GM12878 (cell line): ENCODE measurements around the gene DCST1. TPM values are rescaled to one million over a fixed set of nuclear protein-coding genes. Genes with fewer than 3 reads are reported as not detected.

Experiments
- ATAC-seq: fragments of 200-7000 bp; cut with Tn5 transposase; 3 replicates; pipeline ENCODE4 v1.9.1; 2020; ENCODE audit warnings: mild to moderate bottlenecking, moderate library complexity
- BruUV-seq: library from RNA; stranded (reverse); fragments of 400-500 nt; replicated peaks from 2 replicates; lab custom pipeline; 2021; lab: Mats Ljungman, UMichigan
- CTCF ChIA-PET: fragments of 300-600 bp; sonication (Branson Sonifier 250); formaldehyde crosslinking; extraction: SDS; loops from one replicate; lab custom pipeline; 2021; ENCODE audit warnings: inconsistent platforms; lab: Yijun Ruan, JAX
- POLR2A ChIA-PET: fragments of 350-600 bp; formaldehyde crosslinking; extraction: SDS; loops from one replicate; lab custom pipeline; 2021; ENCODE audit warnings: inconsistent platforms; lab: Charles Lee
- RAD21 ChIA-PET: fragments of 300-600 bp; sonication (Branson Sonifier 250); formaldehyde crosslinking; loops from one replicate; lab custom pipeline; 2023; ENCODE audit warnings: antibody characterized with exemption; ENCODE audit not compliant: unreplicated experiment; lab: Charles Lee
- SMC1A ChIA-PET: fragments of 300-600 bp; sonication (Branson Sonifier 250); formaldehyde crosslinking; loops from one replicate; lab custom pipeline; 2023; ENCODE audit not compliant: unreplicated experiment, uncharacterized antibody; lab: Charles Lee
- DNase-seq: peaks from one replicate; pipeline ENCODE4 v3.0.0-alpha.2; 2011; ENCODE audit warnings: low read depth, low spot score
- FAIRE-seq: peaks from 3 replicates; lab custom pipeline; 2011; peaks lifted over from hg19 to GRCh38; lab: Jason Lieb, UNC
- H2AFZ ChIP-seq: 2 replicates; pipeline ENCODE4 v1.6.0; 2011; ENCODE audit warnings: low read depth, low read length, control low read depth; ENCODE audit not compliant: control insufficient read depth
- H3K27ac ChIP-seq: 2 replicates; pipeline ENCODE4 v1.5.1; 2011; ENCODE audit warnings: control low read depth; ENCODE audit not compliant: control insufficient read depth, insufficient read depth
- H3K27me3 ChIP-seq, 2 experiments: replicated peaks in 1 of 2; 2 replicates each; pipeline versions ENCODE4 v1.6.0 to v1.6.1; 2011; ENCODE audit warnings: low read length in 1 of 2; ENCODE audit not compliant: control insufficient read depth in 2 of 2, insufficient read depth in 2 of 2
- H3K36me3 ChIP-seq, 2 experiments: 2 replicates each; pipeline ENCODE4 v1.5.1; 2011; ENCODE audit warnings: low read length in 1 of 2; ENCODE audit not compliant: control insufficient read depth in 2 of 2, insufficient read depth in 2 of 2
- H3K4me1 ChIP-seq: 2 replicates; pipeline ENCODE4 v1.6.1; 2011; ENCODE audit warnings: mild to moderate bottlenecking, low read length, moderate library complexity, mixed read lengths; ENCODE audit not compliant: control insufficient read depth, insufficient read depth
- H3K4me2 ChIP-seq: 2 replicates; pipeline ENCODE4 v1.6.0; 2011; ENCODE audit warnings: control low read depth; ENCODE audit not compliant: control insufficient read depth, insufficient read depth
- H3K4me3 ChIP-seq: fragments of 200-600 bp; sonication (generic); 2 replicates; pipeline ENCODE4 v1.5.1; 2016
- H3K79me2 ChIP-seq: 2 replicates; pipeline ENCODE4 v1.6.0; 2011; ENCODE audit warnings: low read length; ENCODE audit not compliant: control insufficient read depth, insufficient read depth
- H3K9ac ChIP-seq: 2 replicates; pipeline ENCODE4 v1.8.0; 2011; ENCODE audit warnings: low read length, control low read depth, mixed read lengths; ENCODE audit not compliant: control insufficient read depth, insufficient read depth
- H3K9me3 ChIP-seq: replicated peaks from 3 replicates; pipeline ENCODE4 v1.5.1; 2011; ENCODE audit warnings: mild to moderate bottlenecking, low read length; ENCODE audit not compliant: control insufficient read depth, insufficient read depth
- H4K20me1 ChIP-seq: 2 replicates; pipeline ENCODE4 v1.6.0; 2011; ENCODE audit not compliant: control insufficient read depth, insufficient read depth
- MTA3 ChIP-seq: IDR thresholded peaks from 2 replicates; pipeline ENCODE4 v1.6.1; 2012; ENCODE audit warnings: low read length, inconsistent platforms, borderline replicate concordance
- MYB ChIP-seq: fragments of 150-350 bp; IDR thresholded peaks from 2 replicates; pipeline ENCODE4 v1.6.1; 2014; ENCODE audit warnings: mild to moderate bottlenecking, low read depth, low read length, borderline replicate concordance
- RUNX3 ChIP-seq: IDR thresholded peaks from 2 replicates; pipeline ENCODE4 v1.6.1; 2012; ENCODE audit warnings: low read length, inconsistent platforms
- SIX5 ChIP-seq: IDR thresholded peaks from 2 replicates; pipeline ENCODE4 v1.6.1; 2011; ENCODE audit warnings: mild to moderate bottlenecking, low read depth, low read length, moderate library complexity; ENCODE audit not compliant: severe bottlenecking
- TCF12 ChIP-seq: IDR thresholded peaks from 2 replicates; pipeline ENCODE4 v1.6.1; 2011; ENCODE audit warnings: low read depth, mild to moderate bottlenecking, low read length
- ZSCAN29 ChIP-seq: fragments of 450-650 bp; IDR thresholded peaks from 2 replicates; pipeline ENCODE4 v1.6.1; 2017; ENCODE audit warnings: mild to moderate bottlenecking, moderate library complexity
- ZZZ3 ChIP-seq: IDR thresholded peaks from 2 replicates; pipeline ENCODE4 v1.6.1; 2011; ENCODE audit warnings: low read depth; ENCODE audit not compliant: control insufficient read depth, insufficient read length
- WGBS: methylation state at CpG from one replicate; pipeline ENCODE4 v1.1.6; 2016; ENCODE audit warnings: low lambda C conversion rate; ENCODE audit not compliant: insufficient replicate concordance, insufficient coverage; ENCODE audit errors: missing lambda C conversion rate; 5-methylcytosine and 5-hydroxymethylcytosine counted together
- in situ Hi-C: fragments of 300-500 bp; cut with MboI; formaldehyde crosslinking; loops from 9 replicates; pipeline ENCODE4 v1.14.3; 2018; ENCODE audit warnings: mixed read lengths
- intact Hi-C: fragments of 100-400 bp; cut with micrococcal nuclease; formaldehyde crosslinking; loops from one replicate; pipeline ENCODE4 v1.14.2; 2022; ENCODE audit not compliant: unreplicated experiment
- polyA plus RNA-seq, 11 experiments: library from polyadenylated mRNA; depleted of rRNA in 4 of 11; unstranded in 6 of 11; stranded (reverse) in 5 of 11; fragments of >200 nt; fragmentation: Nextera tagmentation in 4 of 11; fragmentation: Illumina TruSeq in 1 of 11; extraction: Ambion mirVana in 4 of 11; extraction: Trizol in 1 of 11; gene quantifications; 1 replicate in 1 of 11; 2 replicates in 10 of 11; pipeline versions ENCODE4 v1.2.1 to v1.2.3, GENCODE V29; 2011 to 2016; ENCODE audit warnings: inconsistent platforms in 2 of 11, missing spikeins in 2 of 11, low read depth in 1 of 11
- total RNA-seq, 4 experiments: library from RNA; depleted of rRNA in 3 of 4; stranded (reverse); fragments of >200 nt in 3 of 4; fragmentation: Illumina TruSeq in 1 of 4; extraction: Trizol in 1 of 4; gene quantifications; 2 replicates each; pipeline versions ENCODE4 v1.2.1 to v1.2.3, GENCODE V29; 2013 to 2021
- TF ChIP-seq, protein P1 (sequence below), 3 experiments: IDR thresholded peaks in 2 of 3; conservative IDR thresholded peaks in 1 of 3; 2 replicates each; pipeline ENCODE4 v1.5.1; 2011; ENCODE audit warnings: low read depth in 3 of 3, low read length in 3 of 3, mild to moderate bottlenecking in 3 of 3, control low read depth in 2 of 3, moderate library complexity in 2 of 3, inconsistent platforms in 1 of 3, mixed read lengths in 1 of 3; ENCODE audit not compliant: control insufficient read depth in 2 of 3, insufficient read depth in 1 of 3; ENCODE audit errors: extremely low read depth in 1 of 3
- TF ChIP-seq, protein P2 (sequence below): fragments of 450-650 bp; conservative IDR thresholded peaks from 2 replicates; pipeline ENCODE4 v1.6.1; 2017; ENCODE audit warnings: mild to moderate bottlenecking, moderate library complexity

Gene DCST1
- total and polyA plus RNA-seq, 10 of the 15 experiments (the other 5 are each of a cell fraction or from before 2014, with no cell fraction given) = not detected

DNA sequence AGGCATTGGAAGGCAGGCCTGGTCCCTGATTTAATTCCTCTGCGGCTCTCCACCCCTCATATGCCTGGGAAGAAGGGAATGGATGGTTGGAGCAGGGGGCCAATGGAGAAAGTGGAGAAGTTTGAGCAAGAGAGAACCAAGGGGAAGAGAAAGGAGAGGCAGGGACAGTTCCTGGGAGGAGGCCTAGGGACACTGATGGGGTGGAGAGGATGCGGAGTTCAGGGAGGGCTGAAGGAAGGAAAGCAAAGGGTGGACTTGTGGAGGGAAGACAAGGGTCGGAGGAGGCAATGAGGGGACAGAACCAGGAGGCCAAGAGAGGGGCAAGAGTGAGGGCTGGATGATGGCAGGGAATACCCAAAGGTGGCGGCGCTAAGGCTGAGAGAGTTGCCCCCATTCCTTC is 23.9 kb upstream of the DCST1 start:
- H3K79me2 ChIP-seq = peaks cover 38% of the 10 kb centered on the region
- CTCF ChIA-PET = interaction anchor here (2.1 kb wide), 1 partner anchor 10 kb away, joined by 9 read pairs; no protein-coding TSS in a partner anchor
- POLR2A ChIA-PET = no interaction called here
- no peaks in the 10 kb centered on the region for H3K9me3 ChIP-seq
- H2AFZ ChIP-seq = no peak overlapping the region
- peaks cover 0 to 9% of the 10 kb centered on the region in 2 experiments; a peak in 3 of 4 replicates for H3K36me3 ChIP-seq
- SMC1A ChIA-PET = no interaction called here
- peak overlapping the region; percentile 69 for H3K4me2 ChIP-seq
- 97% methylated on average over 5 of the region's 5 CpGs for WGBS
- H3K27me3 ChIP-seq = no peaks in the 10 kb centered on the region
- H3K9ac ChIP-seq = no peak overlapping the region; the same call in 1 of the 2 replicates
- intact Hi-C loops (no loop called here), in situ Hi-C loops (no loop called here)
- H3K4me1 ChIP-seq = peaks cover 54% of the 10 kb centered on the region
- no peak for DNase-seq
- FAIRE-seq = no peak
- RAD21 ChIA-PET = no interaction called here
- no TSS peak for BruUV-seq
- H3K27ac ChIP-seq = no peak overlapping the region; the same call in 1 of the 2 replicates
- no peak overlapping the region for H3K4me3 ChIP-seq
- TF ChIP-seq MYB (no peak), ZSCAN29 (no peak), MTA3 (no peak), SIX5 (no peak), TCF12 (no peak), RUNX3 (no peak), ZZZ3 (no peak)
- TF ChIP-seq, protein P1, sequence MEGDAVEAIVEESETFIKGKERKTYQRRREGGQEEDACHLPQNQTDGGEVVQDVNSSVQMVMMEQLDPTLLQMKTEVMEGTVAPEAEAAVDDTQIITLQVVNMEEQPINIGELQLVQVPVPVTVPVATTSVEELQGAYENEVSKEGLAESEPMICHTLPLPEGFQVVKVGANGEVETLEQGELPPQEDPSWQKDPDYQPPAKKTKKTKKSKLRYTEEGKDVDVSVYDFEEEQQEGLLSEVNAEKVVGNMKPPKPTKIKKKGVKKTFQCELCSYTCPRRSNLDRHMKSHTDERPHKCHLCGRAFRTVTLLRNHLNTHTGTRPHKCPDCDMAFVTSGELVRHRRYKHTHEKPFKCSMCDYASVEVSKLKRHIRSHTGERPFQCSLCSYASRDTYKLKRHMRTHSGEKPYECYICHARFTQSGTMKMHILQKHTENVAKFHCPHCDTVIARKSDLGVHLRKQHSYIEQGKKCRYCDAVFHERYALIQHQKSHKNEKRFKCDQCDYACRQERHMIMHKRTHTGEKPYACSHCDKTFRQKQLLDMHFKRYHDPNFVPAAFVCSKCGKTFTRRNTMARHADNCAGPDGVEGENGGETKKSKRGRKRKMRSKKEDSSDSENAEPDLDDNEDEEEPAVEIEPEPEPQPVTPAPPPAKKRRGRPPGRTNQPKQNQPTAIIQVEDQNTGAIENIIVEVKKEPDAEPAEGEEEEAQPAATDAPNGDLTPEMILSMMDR (IDR thresholded peaks at IDR 0.05 in 2 of 3, conservative IDR thresholded peaks at IDR 0.05 in 1 of 3; ENCODE audit: control insufficient read depth in 2 of 3, extremely low read depth in 1 of 3, insufficient read depth in 1 of 3, low read depth in 3 of 3, low read length in 3 of 3) = no peak
- TF ChIP-seq, protein P2, sequence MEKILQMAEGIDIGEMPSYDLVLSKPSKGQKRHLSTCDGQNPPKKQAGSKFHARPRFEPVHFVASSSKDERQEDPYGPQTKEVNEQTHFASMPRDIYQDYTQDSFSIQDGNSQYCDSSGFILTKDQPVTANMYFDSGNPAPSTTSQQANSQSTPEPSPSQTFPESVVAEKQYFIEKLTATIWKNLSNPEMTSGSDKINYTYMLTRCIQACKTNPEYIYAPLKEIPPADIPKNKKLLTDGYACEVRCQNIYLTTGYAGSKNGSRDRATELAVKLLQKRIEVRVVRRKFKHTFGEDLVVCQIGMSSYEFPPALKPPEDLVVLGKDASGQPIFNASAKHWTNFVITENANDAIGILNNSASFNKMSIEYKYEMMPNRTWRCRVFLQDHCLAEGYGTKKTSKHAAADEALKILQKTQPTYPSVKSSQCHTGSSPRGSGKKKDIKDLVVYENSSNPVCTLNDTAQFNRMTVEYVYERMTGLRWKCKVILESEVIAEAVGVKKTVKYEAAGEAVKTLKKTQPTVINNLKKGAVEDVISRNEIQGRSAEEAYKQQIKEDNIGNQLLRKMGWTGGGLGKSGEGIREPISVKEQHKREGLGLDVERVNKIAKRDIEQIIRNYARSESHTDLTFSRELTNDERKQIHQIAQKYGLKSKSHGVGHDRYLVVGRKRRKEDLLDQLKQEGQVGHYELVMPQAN = no peak
- no peak for ATAC-seq
- H4K20me1 ChIP-seq = 0 out of 2 replicates have a peak, but pooled peaks cover 3% of the 10 kb centered on the region
